Measurements from ENCODE around the gene HRG. TPM values are rescaled to one million over a fixed set of nuclear protein-coding genes. Genes with fewer than 3 reads are reported as not detected.

Gene HRG
- total and polyA plus RNA-seq, 2 of the 8 experiments (the other 6 are each of a cell fraction or from before 2014, with no cell fraction given) = 0.03 to 0.15 TPM

- TF ChIP-seq MAX (IDR thresholded peaks at IDR 0.05) = no peak
- TF ChIP-seq EGR1 (IDR thresholded peaks at IDR 0.05; ENCODE audit: borderline replicate concordance, low read depth, low read length) = no peak
- TF ChIP-seq BRCA1 (IDR thresholded peaks at IDR 0.05; ENCODE audit: low read depth, low read length) = no peak
- TF ChIP-seq CTBP2 (IDR thresholded peaks at IDR 0.05; ENCODE audit: borderline replicate concordance, insufficient read depth, insufficient read length, low read length) = no peak
- no peak for TF ChIP-seq TEAD4 (IDR thresholded peaks at IDR 0.05; ENCODE audit: low read depth, low read length)
Observed at GRCh38 chr3:186670155-186670554, 4.3 kb downstream of the HRG start (continued).
